Measurements from ENCODE around the gene SPATA6.

The SPATA6 gene

GRCh38 chr1:48248356-48248755 lies 223.6 kb downstream of the SPATA6 start:
- no peak for DNase-seq

GRCh38 chr1:48246727-48247126 lies 225.3 kb downstream of the SPATA6 start:
- DNase-seq, result no peak
